Measurements from ENCODE around the gene LGI2. TPM values are rescaled to one million over a fixed set of nuclear protein-coding genes. Genes with fewer than 3 reads are reported as not detected.

The LGI2 gene
- total RNA-seq, 1 experiment from 2014 or later: 1.4 TPM

GRCh38 chr4:25043548-25043947, 12.8 kb upstream of the LGI2 start:
- no peaks in the 10 kb centered on the region for H3K27me3 ChIP-seq (ENCODE audit: insufficient read depth, low read length)
- no CpG with 5 or more reads among the region's 5 CpGs for WGBS (ENCODE audit: extremely low coverage, insufficient read length, low lambda C conversion rate)
- no peaks in the 10 kb centered on the region for H3K9me3 ChIP-seq (ENCODE audit: control insufficient read depth, low read depth, low read length)
- H3K9me3 Mint-ChIP-seq: no peaks in the 10 kb centered on the region; a peak in 2 of 5 replicates
- H3T11ph ChIP-seq (ENCODE audit: low read length): no peak overlapping the region
- no peak overlapping the region for H4K5ac ChIP-seq (ENCODE audit: insufficient read length, low read depth, low read length)
- no peaks in the 10 kb centered on the region for H3K79me2 ChIP-seq (ENCODE audit: insufficient read depth, low read length)
- no peak overlapping the region for H3K56ac ChIP-seq (ENCODE audit: insufficient read length, low read depth, low read length)
- peaks cover 4 to 7% of the 10 kb centered on the region in 2 experiments for H3K4me1 Mint-ChIP-seq
- no peak overlapping the region; a peak in 1 of 7 replicates for H3K27ac Mint-ChIP-seq
- no peaks in the 10 kb centered on the region for H3K23me2 ChIP-seq (ENCODE audit: insufficient read length, low read depth, low read length, poor library complexity, severe bottlenecking)
- H4K20me1 ChIP-seq (ENCODE audit: control insufficient read depth, insufficient read depth, insufficient read length): no peaks in the 10 kb centered on the region
- no peak overlapping the region for H3K4me2 ChIP-seq (ENCODE audit: insufficient read depth, insufficient read length, low read length)
- no peak overlapping the region for H2BK20ac ChIP-seq (ENCODE audit: low read depth, low read length, poor library complexity, severe bottlenecking)
- peaks cover 34% of the 10 kb centered on the region for H3K27me3 Mint-ChIP-seq (ENCODE audit: low read depth)
- no peak for TF ChIP-seq CTCF (conservative IDR thresholded peaks at IDR 0.05)
- H4K91ac ChIP-seq (ENCODE audit: insufficient read length, low read depth, low read length): no peak overlapping the region
- H3K4me3 Mint-ChIP-seq: no peak overlapping the region
- no peak overlapping the region for H2AK5ac ChIP-seq (ENCODE audit: insufficient read length, low read length)
- H3K18ac ChIP-seq (ENCODE audit: insufficient read length, low read depth, low read length): no peak overlapping the region
- H2BK120ac ChIP-seq (ENCODE audit: low read depth, low read length, poor library complexity, severe bottlenecking): no peak overlapping the region
- H3K9ac ChIP-seq (ENCODE audit: extremely low read depth, insufficient read length, low read length): no peak overlapping the region
- H4K8ac ChIP-seq (replicated peaks; ENCODE audit: insufficient read length, low read depth, low read length): no peak overlapping the region
- H2BK15ac ChIP-seq (ENCODE audit: low read depth, low read length): no peak overlapping the region
- H3K79me1 ChIP-seq (ENCODE audit: insufficient read depth, low read depth, low read length, poor library complexity, severe bottlenecking): no peaks in the 10 kb centered on the region
- H3K27ac ChIP-seq (ENCODE audit: insufficient read length, low read depth, low read length): no peak overlapping the region
- no peak overlapping the region for H2AFZ ChIP-seq (ENCODE audit: low read length)
- no peak for DNase-seq
- no peaks in the 10 kb centered on the region for H3K4me1 ChIP-seq (ENCODE audit: insufficient read depth, low read length)
- H3K23ac ChIP-seq (ENCODE audit: insufficient read length, low read depth, low read length): no peak overlapping the region
- H2BK12ac ChIP-seq (ENCODE audit: insufficient read length, low read depth, low read length): no peak overlapping the region
- no peak overlapping the region for H3K14ac ChIP-seq (ENCODE audit: insufficient read depth, low read length)
- no peak overlapping the region for H3K4ac ChIP-seq (ENCODE audit: low read depth, low read length)
- H3K36me3 Mint-ChIP-seq (ENCODE audit: insufficient read depth in 1 of 3, low read depth in 3 of 3): no peaks in the 10 kb centered on the region; a peak in 1 of 7 replicates
- no peak overlapping the region for H2BK5ac ChIP-seq (ENCODE audit: insufficient read length, low read length)
